NCI-H2081 treated with DMSO at 0.1 percent for 48 hours (cell line): Measurements from ENCODE around the gene SUGP2.

Experiments used
- DNase-seq: peaks from one replicate; lab custom pipeline; 2025; lab: John Stamatoyannopoulos, UW

Gene SUGP2

DNA sequence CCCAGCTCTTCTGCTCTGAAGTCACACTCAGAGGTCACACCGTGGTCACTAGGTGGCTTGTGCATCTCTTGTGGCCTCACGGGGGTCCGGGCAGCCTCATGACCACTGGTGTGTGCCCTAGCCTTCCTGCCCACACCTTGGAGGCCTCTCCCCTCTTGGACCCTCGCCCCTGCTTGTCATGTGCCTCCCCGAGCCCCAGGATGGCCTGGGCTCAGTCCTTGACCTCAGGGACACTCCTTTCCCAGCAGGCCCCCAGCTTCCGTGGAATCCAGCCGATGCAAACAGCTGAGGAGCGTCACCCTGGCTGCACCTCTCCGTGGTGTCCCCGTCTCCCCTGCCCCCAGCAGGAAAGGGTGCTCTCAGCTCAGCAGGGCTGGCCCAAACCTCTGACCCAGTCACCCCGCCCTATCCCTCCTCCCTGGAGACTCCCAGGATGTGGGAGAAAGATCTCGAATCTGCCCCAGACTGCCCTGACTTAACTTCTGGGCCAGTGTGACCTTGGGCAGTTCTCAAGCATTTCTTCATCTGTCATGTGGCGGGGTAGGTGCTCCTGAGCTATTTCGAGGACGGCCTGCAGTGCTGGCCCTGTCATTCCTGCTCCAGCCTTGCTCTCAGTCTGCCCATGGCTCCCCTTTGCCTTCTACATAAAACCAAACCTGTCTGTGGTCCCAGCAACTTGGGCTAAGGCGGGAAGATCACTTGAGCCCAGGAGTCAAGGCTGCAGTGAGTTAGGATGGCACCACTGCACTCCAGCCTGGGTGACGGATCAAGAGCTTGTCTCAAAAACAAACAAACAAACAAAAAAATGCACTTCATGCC, 25.9 kb upstream of the SUGP2 start:
- no peak for DNase-seq

DNA sequence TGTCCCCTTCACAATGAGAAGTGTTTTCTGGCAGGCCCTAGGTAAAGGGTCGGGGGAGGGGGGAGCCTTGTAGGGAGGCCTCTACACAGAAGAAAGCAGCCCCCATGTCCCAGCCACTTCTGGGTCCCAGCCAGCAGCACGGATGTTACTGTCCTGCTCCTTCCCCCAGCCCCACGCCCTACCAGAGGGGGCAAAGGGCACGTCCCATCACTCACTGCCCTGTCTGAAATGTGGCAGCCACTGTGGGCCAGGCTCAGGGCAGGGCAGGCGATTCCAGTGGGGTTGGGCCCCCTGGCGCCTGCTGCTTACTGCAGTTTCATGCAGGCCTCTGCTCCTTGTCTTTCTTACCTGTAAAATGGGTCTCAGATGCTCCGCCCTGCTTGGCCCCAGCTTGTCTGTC, 24.4 kb upstream of the SUGP2 start:
- DNase-seq = no peak

DNA sequence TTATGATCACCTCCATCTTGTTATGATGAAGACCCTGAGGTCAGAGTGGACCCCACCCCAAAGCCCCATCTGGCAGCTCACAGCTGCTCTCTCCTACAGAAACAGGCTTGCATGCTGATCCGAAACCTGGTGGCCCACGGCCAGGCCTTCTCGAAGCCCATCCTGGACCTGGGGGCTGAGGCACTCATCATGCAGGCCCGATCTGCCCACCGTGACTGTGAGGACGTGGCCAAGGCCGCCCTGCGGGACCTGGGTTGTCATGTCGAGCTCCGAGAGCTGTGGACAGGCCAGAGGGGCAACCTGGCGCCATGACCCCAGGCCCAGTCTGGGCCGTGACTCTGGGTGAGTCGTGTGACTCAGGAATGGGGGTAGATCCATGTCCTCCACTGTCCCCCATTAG, 24.0 kb upstream of the SUGP2 start:
- no peak for DNase-seq

DNA sequence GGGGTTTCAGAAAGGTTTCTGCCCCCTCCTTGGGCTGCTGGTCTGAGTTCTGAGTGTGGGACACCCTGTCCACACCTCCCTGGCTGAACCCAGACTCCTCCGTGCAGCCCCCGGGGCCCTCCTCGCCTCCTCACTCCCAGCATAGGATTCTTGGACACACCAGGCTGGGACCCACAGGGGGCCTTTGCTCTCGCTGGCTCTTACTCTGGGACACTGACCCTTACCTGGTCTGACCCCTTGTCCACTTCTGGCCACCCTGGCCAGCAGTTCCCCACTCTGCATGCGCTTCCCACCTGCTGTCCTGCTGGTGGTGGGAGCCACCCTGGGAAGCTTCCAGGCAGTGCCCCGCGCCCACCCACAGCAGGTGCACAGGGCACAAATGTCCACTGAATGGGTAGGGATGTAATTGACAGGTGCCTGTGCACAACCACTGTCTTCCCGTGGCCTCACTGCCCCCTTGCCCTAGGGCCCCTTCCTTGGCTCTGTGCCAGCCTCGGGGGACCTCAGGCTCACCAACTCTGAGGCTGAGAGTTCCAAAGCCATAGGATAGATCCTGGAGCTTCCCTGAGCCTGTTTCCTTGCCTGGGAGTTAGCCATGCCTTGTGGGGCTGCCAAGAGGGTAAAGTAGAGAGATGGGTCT, 23.4 kb upstream of the SUGP2 start:
- no peak for DNase-seq

DNA sequence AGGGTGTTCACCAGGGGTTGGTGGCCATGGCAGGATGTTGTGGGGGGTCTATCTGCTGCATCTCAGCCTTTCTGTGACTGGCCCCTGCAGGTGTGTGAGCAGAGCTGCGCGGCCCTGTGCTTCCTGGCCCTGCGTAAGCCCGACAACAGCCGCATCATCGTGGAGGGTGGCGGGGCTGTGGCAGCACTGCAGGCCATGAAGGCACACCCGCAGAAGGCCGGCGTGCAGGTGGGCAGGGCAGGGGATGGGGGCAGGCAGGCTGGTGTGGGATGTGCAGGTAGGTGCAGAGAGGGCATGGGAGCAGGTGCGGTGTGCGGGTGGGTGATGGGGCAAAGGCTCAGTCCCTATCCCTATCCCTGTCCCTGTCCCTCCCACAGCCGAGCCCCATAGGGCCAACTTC, 22.4 kb upstream of the SUGP2 start:
- DNase-seq = no peak

DNA sequence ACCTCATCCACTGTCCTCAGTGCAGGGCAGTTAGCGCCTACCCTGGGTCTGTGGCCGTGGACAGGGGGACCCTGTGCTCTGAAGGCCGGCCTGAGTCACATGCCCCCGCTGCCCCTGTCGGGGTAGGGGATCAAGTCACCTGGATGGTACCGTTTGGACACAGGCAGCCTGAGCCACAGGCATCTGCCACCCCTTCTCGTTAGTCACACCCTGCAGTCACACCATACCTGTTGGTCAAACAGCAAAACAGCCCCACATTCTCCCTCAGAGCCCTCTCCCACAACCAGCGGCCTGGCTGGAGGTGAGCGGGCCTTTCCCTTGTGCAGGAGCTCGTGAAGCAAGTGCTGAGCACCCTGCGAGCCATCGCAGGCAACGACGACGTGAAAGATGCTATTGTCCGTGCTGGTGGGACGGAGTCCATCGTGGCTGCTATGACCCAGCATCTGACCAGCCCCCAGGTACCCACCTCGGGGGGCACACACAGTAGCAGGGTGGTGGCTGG, 21.7 kb upstream of the SUGP2 start:
- no peak for DNase-seq

DNA sequence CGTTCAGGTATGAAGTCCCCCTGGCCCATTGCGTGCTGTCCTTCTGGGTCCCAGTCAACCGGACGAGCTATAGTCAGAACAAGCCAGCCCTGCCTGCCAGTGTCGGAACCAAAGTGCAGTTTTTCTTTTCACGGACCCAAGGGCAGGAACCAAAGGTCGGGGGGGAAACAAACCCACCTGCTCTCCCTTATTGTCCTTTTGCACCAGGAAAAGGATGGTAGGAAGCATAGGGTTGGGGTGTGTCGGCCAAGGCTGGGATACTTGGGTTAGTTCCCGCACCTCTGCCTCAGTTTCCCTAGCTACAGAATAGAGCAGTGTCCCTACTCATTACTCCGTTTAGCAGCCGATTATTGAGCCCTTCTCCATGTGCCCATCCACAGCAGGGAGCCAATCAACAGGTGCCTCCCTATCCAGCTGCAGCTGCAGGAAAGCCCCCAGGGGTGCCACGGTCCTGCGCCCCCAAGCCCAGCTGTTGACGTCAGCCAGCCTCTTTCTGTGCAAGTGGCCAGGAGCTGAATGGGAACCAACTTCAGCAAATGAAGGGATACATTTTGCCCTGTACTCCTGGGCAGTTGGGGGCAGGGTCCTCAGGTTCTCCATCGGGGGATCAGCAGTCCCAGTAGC, 21.1 kb upstream of the SUGP2 start:
- no peak for DNase-seq

DNA sequence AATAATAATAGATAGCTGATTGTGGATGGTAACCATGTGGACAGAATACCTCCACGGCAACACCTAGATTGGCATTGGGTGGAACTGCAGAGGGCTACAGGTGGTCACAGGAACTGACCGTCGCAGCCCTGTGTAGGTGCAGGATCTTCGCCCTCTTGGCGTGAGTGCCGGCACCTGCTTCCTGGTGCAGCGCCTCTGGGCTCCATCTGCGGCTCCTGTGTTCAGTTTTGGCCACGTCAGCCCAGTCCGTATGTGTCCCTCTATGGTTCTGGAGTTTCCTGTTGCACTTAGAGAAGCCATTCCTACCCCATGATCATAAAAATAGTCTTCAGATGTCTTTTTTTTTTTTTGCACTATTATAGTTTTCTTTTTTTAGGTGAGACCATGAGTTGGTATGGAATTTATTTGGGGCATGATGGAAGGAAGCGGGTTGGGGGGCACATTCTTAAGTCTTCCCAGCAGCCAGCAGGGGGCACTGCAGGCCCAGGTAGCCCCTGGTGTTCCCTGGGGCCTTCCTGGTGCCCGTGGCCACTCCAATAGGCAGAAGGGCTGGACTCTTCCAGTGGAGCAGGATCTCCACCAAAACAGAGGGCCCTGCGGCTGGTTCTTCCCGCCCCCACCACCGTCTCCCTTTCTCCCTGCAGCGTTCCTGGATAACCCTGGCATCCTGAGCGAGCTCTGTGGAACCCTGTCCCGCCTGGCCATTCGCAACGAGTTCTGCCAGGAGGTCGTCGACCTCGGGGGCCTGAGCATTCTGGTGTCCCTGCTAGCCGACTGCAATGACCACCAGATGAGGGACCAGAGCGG, 20.4 kb upstream of the SUGP2 start:
- DNase-seq = no peak

DNA sequence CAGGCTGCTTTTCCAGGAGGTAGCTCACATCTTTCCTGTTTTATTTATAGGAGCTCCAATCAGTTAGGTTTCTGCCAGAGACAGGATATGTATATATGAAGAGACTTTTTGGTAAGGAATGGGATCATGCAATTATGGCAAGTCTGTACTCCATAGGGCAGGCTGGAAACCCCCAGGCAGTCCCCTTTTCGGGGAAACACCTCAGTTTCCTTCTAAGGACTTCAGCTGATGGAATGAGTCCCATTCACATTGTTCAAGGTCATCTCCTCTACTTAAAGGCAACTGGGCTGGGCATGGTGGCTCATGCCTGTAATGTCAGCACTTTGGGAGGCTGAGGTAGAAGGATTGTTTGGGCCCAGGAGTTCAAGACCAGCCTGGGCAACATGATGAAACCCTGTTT, 19.6 kb upstream of the SUGP2 start:
- DNase-seq = no peak

DNA sequence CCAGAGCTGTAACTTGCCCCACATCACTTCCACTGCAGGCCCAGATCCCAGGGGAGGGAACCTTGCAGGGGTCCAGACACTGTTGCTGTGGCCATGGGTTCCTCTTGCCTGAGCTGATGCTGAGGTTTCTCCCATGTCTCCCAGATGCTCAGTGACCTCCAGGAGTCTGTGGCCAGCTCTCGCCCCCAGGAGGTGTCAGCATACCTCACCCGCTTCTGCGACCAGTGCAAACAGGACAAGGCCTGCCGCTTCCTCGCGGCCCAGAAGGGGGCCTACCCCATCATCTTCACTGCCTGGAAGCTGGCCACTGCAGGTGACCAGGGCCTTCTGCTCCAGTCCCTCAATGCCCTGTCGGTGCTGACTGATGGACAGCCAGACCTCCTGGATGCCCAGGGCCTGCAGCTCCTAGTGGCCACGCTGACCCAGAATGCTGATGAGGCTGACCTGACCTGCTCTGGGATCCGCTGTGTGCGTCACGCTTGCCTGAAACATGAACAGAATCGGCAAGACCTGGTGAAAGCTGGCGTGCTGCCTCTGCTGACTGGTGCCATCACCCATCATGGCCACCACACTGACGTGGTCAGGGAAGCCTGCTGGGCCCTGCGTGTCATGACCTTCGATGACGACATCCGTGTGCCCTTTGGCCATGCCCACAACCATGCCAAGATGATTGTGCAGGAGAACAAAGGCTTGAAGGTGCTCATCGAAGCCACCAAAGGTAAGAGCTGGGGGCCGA, 18.3 kb upstream of the SUGP2 start:
- no peak for DNase-seq

DNA sequence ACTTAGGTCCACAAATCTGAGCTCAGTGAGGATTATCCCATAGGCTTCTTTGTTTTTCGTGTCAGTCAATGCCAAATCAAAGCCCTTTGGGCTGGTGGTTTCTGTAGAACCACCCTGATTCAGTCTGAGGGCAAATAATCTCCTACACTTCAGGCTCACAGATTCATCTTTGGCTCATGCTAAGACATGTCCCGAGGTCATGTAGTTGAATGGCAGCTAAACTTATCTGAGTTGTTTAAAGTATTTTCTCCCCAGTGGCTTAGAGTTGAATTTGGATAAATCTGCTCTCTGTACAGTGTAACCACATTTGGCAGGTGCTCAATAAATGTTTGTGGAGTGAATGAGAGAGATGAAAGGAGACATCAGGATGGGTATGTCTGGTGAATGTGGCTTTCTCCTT, 17.4 kb upstream of the SUGP2 start:
- no peak for DNase-seq

DNA sequence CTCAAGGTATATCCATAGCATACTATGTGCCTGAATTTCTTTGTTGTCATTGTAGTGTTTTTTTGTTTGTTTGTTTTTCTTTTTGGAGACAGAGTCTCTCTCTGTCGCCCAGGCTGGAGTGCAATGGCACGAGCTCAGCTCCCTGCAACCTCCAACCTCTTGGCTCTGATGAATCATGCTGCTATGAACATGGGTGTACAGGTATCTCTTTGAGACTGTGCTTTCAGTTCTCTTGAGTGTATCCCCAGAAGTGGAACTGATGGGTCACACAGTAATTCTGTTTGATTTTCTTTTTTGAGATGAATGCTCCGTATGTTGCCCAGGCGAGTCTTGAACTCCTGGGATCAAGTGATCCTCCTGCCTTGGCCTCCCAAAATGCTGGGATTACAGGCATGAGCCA, 16.8 kb upstream of the SUGP2 start:
- DNase-seq = no peak

DNA sequence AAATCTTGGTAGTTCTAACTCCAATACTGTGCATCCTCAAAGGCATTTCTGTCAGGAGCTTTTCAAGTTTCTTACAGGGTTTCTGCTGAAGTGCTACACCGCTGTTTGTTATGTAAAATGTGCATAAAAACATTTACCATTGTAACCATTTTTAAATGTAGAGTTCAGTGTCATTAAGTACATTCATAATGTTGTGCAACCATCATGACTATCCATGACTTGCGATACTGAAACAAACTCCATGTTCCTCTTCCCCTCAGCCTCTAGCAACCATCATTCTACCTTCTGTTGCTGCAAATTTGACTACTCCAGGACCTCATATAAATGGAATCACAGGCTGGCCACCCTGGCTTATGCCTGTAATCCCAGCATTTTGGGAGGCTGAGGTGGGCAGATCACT, 16.1 kb upstream of the SUGP2 start:
- no peak for DNase-seq

DNA sequence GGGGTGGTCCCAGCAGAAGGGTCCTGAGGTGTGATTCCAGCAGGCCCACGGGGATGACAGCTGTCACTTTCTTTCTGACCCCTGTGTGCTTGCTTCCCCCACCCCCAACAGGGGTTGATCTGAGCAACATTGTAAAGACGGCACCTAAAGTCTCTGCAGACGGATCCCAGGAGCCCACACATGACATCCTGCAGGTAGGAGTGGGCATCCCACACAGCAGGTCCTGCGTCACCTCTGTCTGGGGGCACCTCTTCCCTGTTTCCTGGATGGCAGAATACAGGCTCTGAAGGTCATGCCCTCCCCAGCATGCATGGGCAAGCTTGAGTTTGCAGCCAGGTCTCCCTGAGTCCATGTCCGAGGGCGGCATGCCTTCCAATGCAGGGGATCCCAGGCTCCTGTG, 10.6 kb upstream of the SUGP2 start:
- DNase-seq = no peak

DNA sequence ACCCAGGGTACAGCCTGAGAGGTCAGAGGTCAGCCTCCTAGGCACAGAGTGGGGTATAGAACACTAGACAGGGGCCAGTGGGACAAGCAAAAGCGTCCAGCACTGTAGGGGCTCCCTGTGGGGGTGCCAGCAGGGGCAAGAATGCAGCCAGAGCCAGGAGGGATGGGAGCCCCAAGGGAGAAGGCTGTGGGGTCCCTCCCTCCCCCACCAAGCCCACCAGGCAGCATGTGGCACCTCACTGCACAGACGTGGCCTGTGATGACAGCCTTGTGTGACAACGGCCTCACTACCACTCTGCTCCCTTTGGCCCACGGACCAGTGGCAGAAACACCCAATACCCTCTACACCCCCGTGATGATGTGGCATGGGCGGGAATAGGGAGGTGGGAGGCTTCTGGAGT, 10.2 kb upstream of the SUGP2 start:
- no peak for DNase-seq

DNA sequence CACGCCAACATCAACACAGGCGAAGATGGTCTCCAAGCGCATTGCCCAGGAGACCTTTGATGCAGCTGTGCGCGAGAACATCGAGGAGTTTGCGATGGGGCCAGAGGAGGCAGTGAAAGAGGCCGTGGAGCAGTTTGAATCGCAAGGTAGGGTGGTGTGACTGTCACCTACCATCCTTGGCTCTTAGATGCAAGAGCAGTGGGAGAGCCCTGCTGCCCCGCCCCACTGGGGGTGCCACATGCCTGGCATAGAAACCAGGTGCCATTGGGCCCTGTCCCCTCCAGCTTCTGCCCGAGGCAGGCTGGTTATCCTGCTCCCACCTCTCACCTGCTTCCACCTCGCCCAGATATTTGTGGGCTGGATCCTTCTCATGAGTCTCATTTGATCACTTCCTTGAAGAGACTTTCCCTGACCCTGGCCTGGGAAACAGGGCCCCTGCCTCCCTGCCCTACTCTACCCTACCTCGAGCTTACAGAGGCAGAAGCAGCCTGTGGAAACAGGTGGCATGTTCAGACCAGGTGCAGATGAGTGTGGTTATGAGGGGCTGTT, 9.5 kb upstream of the SUGP2 start:
- DNase-seq = no peak

DNA sequence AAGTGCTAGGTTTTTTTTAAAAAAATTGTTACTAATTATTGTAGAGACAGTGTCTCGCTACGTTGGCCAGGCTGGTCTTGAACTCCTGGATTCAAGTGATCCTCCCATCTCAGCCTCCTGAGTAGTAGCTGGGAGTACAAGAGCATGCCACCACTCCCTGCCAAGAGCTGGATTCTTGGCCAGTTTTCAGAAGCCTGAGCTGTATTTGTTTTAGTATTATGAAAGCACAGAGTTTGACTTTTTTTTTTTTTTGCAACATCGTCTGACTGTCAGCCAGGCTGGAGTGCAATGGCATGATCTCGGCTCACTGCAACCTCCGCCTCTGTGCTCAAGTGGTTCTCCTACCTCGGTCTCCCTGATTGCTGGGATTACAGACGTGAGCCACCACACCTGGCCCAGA, 7.1 kb upstream of the SUGP2 start:
- DNase-seq = no peak

DNA sequence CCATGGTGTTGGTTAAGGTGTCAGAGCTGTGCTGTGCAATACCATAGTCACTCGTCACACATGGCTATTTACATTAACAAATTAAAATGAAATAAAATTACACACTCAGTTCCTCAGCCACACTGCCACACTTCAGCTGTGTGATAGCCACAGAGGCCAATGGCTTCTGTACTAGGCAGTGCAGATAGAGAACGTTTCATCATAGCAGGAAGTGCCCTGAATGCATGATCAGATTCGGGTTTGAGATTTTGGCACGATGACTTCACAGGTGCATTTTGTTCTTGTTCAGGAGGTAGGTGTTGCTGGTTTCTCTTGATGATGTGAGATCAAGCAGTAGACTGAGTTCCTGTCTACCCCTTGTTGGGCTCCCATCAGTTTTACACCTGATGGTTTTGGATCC, 6.6 kb upstream of the SUGP2 start:
- DNase-seq = no peak

DNA sequence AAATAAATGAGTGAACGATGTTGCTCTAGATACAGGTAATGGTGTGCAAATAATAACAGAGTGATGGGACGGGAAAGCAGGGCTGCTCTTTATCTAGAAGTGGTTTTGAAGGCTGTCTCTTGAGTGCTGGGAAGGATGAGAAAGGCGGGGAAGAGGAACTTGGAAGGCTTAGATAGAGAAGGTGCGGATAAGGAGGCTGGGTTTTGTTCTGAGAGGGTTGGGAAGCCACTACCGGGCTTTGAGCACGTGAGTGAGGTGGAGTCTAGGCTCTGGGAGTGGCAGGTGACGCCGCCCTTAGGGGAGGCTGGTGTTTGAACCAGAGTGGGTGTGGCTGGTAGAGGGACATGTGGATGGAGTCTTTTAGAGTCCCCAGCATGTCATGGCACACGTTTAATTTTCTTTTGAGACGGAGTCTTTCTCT, 897 bp upstream of the SUGP2 start:
- no peak for DNase-seq

DNA sequence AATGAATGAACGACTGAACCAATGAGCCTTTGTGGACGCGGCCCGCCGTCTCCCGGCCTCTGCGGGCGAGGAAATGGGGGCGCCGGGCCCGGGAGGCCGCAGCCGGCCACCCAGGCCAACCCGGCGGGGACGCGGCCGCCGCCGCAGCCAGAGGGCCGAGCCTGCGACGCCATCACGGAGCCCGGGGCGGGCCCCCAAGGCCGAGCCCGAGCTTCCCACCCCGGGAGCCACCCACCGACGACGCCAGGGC, 216 bp downstream of the SUGP2 start:
- DNase-seq = no peak

DNA sequence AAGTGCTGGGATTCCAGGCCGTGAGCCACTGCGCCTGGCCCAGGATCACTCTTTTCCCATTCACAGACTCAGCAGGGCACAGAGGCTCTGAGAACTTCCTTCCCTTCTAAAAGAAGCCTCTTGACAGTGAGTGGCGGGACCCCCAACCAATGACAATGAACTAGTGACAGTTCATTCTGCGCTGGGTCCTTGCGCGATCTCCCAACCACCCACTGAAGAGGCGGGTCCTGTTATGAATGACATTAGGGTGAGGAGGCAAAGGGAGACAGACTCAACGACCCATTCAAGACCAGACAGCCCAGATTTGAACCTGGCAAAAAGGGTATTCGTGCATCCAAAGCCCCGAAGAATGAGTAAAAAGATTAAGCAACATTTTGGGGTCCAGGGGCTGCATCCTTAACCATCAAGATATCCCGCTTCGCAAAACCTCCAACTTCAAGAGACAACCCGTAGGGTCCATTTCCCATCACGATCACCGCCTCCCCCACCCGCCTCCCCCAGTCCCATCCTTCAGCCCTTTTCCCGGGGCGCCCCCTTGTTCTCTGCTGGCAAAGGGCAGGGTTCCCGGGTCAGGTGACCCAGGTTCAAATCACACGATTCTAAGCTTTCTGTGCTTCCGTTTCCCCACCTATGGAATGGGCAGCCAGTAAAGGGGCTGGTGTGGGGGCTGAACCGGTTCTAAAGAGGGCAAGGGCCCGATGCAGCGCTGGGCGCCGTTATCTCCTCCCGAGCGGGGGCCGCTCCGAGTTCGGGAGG, 719 bp downstream of the SUGP2 start:
- peak; percentile 58 for DNase-seq
